ENCODE measurements around the gene RSL1D1.

- TF ChIP-seq CTCF (IDR thresholded peaks at IDR 0.05; ENCODE audit: borderline replicate concordance, extremely low read depth, low read length, poor library complexity, severe bottlenecking) (no peak), EZH2 (IDR thresholded peaks at IDR 0.05; ENCODE audit: borderline replicate concordance, low read depth, low read length, severe bottlenecking) (no peak)
Observed at GRCh38 chr16:11795887-11796226, 55.5 kb downstream of the RSL1D1 start.
